NCI-H2196 treated with DMSO at 0.1 percent for 48 hours (cell line): Measurements from ENCODE around the gene EPN1.

ENCODE experiments used
- DNase-seq: peaks from one replicate; lab custom pipeline; 2025; ENCODE audit not compliant: unreplicated experiment; lab: John Stamatoyannopoulos, UW

Gene EPN1

DNA sequence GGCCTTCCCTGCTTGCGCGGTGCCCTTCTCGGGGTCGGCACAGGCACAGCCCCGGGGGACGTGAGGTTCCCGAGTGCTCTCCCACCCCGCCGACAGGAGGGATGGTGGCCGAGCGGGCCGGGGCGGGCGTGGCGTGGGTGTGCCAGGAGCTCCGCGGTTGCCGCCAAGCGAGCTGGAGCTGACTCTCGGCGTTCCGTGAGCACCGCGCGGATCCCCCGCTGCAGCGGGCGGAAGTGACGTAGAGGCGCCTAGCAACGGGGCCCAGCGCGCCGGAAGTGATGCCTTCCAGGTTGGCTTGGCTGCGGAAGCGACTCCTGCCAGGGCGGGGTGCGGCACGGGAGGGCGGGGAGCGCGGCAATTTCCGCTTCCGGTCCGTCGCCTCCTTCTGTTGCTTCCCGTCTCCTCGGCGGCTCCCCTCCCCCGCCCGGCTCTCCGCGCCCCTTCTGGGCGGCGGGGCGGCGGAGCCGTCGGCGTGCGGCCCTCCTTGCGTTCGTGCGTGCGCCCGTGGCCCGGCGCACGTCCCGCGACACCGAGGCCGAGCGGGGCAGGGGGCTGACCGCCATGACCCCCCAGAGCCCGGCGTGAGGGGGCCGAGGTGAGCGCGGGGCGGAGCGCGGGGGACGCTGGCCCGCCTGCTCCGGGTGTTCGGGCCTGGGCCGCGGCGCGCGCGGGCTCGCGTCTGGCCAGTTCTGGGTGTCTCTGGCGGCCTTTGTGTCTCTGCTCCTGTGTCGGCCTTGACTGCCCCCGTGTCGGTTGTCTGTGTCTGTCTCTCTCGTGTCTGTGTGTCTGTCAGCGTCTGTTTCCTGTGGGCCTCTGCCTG, at the start of gene EPN1:
EPN1 (plus strand) TSS at position 386 of the 820 bp plus-strand sequence. CDS start 3,402 bp downstream, outside the sequence.
- DNase-seq: peak; percentile 93

DNA sequence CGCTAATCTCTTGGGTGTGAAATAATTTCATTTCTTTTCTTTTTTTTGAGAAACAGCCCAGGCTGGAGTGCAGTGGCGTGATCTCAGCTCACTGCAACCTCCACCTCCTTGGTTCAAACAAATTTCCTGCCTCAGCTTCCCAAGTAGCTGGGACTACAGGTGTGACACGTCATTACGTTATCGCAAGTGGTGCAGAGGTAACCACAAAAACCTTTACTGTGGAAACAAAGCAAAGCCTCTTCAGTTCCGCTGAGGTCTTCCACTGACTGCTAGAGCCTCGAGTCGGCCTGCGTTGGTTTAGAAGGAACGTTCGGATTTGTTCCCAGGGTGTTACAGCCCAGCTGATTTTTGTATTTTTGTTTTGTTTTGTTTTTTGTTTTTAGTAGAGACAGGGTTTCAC, 48.7 kb upstream of the EPN1 start:
- DNase-seq: no peak

DNA sequence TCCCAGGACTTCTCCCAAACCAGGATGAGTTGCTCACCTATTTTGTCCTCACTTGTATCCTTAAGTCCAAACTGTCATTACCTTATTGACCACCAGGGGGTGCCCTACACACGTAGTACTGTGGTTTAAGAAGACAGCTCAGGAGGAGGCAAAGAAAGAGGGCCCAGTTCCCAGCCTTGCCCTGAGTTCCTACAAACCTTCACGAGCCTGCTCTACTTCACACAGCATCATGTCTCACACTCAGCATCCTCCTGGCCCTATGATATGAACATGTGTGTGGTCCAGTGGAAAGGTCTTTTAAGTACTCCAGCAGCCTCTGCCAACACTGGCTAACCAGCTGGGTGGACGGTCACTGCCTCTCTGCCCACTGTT, 42.6 kb upstream of the EPN1 start:
- DNase-seq: peak; percentile 80

DNA sequence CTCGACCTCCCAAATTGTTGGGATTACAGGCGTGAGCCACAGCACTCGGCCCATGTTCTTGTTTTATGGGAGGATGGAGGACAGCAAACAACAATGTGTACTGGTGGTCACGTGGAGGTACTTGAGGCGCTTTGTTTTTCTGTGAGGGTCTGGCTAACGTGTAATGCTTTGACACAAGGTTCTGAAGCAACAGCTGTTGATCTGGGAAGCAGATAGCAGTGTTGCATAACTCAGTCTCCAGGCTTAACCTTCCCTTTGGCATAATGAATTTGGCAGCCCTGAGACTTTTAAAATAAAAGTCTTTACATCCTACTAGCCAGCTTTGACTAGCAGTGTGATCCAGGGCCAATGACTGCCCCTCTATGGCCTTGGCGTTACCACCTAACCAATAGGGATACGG, 41.2 kb upstream of the EPN1 start:
- no peak for DNase-seq

DNA sequence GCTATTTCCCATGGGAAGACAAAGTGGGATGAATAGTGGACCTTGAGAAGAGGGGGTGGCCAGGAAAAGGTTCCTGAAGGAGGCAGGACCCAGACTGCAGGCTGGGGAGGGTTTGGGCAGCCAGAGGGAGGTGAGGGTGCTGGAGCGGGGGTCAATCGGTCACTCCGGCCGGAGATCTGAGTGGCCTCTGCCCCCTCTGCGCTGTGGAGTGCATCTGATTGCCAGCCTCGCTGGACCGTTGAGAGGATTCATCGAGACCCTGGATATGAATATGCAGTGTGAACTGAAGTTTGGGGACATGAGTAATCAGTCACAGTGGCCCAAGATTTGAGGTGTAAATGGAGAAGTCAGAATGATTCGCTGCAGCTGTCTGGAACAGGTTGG, 39.7 kb upstream of the EPN1 start:
- no peak for DNase-seq

DNA sequence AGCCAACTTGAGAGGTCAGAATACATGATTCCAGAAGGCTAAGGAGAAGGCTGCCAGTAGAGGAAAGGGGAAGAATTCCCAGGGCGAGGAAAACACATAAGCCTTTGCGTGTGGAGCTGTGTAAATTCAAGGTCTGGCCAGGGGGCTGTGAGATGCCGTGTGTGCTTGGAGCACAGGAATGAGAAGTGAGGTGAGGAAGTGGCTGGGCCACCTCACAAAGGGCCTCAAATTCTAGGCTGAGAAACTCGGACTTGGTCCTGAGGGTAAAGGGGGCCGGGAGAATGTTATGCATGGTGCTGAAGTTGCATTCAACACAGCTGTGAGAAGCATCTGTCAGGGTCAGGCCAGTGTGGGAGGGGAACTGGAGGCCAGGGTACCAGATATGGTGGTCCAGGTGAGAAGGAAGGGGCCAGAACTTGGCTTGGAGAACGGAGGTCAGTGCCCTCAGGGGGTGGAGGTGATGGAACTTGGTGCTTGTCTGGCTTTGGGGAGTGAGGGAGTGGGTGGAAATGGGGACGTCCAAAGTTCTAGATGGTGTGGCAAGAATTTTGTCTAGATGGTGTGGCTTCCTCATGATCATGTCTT, 39.1 kb upstream of the EPN1 start:
- DNase-seq: no peak

DNA sequence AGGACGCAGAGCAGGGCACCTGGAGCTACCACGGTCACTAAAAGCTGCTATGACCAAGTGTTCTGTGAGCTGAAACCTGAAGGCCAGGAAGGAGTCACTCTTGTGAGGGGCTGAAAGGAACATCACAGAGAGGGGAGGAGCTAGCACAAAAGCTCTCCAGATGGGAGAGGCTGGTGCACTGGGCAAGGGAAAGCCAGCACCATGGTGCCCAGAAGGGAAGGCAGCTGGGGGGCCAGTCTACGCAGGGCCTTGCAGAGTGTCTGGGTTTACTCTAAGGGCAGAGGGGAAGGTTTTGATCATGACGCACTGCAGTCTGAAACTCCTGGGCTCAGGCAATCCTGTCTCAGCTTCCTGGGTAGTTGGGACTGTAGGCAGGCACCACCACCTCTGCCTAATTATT, 38.3 kb upstream of the EPN1 start:
- DNase-seq: no peak

DNA sequence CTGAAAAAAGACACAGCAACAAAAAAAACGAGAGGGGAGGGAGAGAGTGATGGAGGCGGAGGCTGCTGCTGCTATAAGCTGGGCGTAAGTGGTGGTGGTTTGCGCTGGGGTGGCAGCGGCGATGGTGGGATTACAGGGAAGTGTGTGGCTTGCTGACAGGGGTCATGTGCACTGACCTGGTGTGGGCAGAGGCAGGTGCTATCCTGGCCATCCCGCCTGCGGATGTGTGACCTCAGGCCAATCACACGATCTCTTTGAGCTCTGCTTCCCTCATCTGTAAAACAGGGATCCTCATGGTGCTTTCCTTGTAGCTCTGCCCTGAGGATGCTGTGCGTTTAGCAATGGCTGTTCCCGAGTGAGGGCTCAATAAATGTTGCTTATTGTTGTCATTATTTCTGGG, 37.5 kb upstream of the EPN1 start:
- no peak for DNase-seq

DNA sequence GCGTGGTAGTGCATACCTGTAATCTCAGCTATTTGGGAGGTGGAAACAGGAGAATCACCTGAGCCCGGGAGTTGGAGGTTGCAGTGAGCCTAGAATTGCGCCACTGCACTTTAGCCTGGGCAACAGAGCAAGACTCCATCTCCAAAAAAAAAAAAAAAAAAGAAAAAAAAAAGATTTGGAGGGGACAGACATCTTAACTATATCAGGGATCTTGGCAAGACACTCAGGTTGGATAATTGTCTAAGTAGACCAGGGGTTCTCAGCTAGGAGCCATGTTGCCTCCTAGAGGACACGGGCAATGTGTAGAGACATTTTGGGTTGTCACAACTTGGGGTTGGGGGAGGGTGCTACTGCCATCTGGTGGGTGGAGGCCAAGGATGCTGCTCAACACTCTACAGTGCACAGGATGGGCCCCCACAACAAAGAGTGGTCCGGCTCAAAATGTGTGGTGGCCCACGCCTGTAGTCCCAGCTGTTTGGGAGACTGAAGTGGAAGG, 36.1 kb upstream of the EPN1 start:
- DNase-seq: no peak

DNA sequence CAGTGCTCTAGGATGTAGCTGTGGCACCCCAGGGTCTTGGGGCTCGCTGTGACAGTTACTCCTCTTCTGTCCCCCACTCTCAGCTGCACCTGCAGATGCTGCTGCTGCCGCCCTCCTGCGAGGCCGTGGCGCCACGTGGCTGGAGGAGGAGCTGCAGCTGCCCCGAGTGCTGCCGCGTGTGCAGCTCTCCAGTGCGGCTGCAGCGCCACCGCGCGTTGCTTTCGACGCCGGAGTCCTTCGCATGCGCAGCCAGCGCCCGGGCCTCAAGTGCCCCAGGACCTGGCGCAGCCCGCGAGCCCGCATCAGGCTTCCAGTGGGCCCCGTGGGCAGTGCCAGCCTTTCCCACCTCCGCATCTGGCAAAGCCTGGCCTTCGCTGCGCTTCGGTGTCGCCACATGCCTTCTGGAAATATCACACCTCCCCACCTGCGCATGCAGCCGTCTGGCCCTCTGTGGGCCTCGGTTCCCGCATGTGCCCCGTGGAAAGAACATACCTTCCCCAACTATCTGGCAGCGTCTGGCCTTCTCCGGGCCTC, 34.9 kb upstream of the EPN1 start:
- DNase-seq: peak; percentile 78

DNA sequence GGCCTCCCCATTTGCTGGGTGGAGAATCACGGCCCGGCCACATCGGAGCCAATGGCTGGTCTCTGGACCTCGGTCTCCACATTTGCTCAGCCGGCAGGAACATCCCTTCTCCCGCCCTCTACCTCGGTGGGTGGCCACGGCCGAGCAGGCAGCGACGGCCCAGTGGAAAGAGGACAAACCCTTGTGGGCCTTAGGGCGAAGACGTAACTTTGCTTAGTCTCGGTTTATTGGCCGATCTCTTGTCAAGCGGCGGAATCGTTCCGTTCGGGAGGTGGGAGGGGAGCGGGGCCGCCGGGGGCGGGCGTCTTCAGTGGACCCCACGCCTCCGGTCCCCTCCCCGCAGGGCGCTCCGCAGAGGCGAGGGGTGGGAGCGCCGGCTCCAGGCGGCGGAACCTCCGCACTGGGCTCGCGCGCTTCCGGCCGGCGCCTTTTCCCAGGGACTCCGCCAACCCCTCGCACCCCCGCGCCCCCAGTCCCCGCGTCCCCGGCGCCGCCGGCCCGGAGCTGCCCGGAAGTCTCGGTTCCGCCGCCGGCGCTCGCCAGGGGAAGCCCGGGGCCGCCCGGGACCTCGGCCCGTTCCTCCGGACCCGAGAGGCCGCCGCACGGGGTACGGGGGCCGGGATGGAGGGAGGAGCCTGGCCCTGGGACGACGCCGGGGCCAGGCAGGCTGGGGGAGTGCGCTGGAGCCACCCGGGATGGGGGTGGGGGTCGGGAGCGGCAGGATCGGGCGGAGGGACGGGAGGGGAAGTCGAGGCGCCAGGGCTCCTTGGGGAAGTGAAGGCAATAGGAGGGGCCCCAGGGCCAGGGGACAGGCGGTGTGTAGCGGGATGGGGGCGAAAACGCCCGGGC, 34.2 kb upstream of the EPN1 start, which contains the start of gene ZNF580:
ZNF580 (plus strand) TSS at position 426 of the 849 bp plus-strand sequence. CDS start 1,507 bp downstream, outside the sequence.
- DNase-seq: peak; percentile 40

DNA sequence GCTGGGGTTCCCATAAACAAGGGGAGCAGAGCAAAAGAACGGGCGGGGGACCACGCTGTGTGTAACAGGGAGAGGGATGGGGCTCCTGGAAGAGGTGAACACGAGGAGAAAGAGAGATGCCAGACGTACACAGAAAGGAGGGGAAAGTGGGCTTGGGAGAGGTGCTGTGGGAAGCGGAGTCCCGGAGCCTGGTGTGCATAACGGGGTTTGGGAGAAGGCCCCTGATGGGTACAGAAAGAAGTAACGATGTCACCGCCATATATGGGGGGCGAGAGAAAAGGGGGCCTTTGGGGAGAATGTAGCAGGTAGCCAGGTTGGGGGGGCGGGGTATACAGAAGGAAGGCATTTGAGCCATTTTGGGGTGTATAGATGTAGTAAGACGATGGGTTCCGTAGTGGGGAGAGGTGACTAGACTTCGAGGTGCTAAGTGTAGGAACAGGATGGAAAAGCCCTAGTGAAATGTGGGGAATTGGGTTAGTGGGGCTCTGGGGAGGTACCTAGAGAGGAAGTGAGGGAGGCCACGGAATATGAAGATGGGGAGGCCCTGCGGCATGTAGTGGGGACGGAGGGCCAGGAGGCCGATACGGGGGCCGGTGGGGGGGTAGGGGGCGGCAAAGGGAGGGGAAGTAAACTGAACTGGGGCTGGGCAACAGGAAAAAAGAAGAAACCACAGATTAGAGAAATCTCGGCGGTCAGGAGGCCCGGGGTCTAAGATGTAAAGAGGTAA, 33.4 kb upstream of the EPN1 start:
- DNase-seq: no peak

DNA sequence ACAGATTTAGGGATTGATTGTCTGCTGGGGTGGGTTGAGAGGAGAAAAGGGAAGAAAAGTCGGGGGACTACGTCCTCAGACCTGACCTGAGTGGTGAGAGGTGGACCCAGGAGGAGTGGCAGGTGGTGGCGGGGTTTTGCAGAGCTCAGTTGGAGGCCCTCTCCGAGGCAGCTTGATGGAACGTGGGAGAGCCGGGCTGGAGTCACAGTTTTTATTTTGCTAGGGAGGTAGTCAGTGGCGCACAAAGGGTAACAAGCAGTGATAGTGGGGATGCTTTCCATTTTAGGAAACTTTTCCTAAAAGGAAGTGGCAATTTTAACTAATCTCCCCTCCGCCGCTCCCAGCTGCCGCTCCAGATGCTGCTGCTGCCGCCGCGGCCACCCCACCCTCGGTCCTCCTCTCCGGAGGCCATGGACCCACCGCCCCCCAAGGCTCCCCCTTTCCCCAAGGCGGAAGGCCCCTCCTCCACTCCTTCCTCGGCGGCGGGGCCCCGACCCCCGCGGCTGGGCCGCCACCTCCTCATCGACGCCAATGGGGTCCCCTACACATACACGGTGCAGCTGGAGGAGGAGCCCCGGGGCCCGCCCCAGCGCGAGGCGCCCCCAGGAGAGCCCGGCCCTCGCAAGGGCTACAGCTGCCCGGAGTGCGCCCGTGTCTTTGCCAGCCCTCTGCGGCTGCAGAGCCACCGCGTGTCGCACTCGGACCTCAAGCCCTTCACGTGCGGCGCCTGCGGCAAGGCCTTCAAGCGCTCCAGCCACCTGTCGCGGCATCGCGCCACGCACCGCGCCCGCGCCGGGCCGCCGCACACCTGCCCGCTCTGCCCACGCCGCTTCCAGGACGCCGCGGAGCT, 32.6 kb upstream of the EPN1 start:
- DNase-seq: no peak

DNA sequence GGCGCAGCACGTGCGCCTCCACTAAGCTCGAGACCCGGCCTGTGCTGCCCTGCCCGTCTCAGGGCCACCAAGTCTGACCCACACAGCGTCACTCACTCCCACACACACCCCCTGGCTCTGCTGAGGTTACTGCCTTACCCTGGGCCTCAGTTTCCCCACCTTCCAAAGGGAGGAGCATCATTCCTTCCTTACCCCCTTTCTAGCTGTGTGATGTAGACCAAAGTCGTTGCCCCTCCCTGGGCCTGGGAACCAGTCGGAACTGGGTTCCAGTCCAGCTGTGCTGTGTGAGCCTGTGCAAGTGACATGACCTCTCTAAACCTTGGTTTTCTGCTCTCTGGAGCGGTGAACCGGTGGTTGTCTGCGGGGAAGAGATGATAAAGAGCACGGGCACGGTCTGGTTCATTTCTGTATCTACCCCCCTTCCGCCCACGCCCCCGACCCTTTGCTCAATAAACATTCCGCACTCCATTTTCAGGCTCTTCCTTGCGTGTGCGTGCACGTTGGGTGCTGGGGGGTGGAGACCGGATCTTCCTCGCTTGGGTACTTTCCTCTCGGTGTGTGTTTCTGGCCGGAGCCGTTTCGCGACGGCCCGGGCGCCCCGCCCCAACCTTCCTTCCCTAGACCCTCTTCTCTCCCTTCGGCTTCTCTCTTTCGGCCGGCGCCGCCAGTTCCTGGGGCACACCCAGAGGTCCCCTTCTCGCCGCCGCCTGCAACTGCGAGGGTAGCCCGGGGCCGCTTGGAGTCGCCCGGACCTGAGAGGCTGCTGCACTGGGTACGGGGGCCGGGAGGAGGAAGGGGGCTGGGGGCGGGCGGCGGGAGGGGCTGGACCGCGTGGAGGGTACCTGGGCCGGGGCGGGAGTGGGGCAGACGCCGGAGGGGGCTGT, 31.8 kb upstream of the EPN1 start, which contains the start of gene ZNF581:
ZNF581 (plus strand) TSS at position 647 of the 884 bp plus-strand sequence. CDS start 923 bp downstream, outside the sequence.
- DNase-seq: peak; percentile 41

DNA sequence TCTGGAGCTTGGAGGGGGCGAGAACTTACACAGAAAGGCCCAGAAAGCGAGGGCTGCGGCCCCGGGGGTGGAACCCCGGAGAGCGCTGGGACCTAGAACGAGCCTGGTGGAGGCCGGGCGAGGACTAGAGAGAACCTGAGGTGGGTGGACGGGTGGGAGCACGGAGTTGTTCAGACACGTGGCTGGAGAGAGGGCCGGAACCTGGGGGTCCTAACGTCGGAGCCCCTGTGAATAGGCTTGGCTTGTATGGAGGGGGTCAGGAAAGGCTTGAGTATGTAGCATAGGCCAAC, 31.2 kb upstream of the EPN1 start:
- no peak for DNase-seq

DNA sequence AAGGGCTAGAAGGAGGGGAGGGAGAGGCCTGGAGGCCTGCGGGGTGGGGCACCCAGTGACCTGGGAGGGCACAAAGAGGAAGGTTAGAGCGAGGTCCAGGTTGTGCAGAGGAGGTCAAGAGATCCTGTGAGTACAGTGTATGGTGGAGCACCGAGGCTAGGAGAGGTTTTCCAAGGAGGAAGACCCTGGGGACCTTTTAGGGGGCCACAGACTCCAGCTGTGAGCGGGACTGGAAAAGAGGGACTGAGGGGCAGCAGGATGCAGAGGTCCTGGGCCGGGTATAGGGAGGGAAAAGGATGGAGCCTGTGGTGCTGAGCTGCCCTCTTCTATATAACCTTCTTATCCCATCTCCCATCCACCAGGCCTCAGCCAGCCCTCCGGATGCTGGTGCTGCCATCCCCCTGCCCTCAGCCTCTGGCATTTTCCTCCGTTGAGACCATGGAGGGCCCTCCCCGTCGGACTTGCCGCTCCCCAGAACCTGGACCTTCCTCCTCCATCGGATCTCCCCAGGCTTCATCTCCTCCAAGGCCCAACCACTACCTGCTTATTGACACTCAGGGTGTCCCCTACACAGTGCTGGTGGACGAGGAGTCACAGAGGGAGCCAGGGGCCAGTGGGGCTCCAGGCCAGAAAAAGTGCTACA, 30.7 kb upstream of the EPN1 start:
- DNase-seq: no peak

DNA sequence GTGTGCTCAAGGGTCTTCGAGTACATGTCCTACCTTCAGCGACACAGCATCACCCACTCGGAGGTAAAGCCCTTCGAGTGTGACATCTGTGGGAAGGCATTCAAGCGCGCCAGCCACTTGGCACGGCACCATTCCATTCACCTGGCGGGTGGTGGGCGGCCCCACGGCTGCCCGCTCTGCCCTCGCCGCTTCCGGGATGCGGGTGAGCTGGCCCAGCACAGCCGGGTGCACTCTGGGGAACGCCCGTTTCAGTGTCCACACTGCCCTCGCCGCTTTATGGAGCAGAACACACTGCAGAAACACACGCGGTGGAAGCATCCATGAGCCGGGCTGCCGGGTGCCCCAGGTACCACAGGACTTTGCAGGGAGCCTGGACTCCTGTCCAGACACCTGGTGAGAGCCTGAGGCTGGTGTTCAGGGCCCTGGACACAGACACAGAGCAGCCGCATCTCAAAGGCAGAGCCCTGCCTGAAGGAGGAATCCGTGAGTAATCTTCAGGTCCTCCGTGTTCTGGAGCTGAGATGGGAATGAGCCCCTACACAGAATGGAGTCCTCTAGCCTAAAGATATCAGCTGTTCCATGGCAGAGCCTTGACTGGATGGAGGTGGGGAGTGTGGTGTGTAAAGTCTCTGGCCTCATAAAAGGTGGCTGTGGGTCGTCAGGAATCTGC, 30.0 kb upstream of the EPN1 start:
- no peak for DNase-seq

DNA sequence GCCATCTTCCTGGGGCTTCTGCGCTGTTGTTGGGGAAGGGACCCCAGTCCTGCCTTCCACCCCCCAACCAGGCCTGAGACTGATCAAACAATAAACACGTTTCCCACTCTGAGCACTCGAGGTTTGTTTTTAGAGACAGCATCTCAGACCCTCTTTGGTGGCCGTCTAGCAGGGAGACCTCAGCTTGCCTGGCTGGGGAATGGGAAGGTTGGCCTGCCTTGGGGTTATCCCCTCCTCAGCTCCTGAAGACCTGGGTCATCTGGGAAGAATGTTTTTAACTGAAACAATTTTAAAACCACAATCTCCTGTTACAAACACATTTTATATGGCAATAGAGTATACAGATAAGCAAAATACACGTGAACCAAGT, 29.5 kb upstream of the EPN1 start:
- DNase-seq: no peak
